GM10266 (cell line): ENCODE measurements around the gene TLDC2.
"Not testable (repeated sequence)": the region's sequence is repeated elsewhere in the genome, so short reads cannot be mapped to it uniquely, and the experiment has no call there.

Experiments used
- DNase-seq: peaks from one replicate; pipeline ENCODE4 v3.0.0; 2012; ENCODE audit errors: extremely low spot score
- CTCF ChIP-seq: IDR thresholded peaks from 2 replicates; pipeline ENCODE4 v1.5.1; 2012; ENCODE audit warnings: mild to moderate bottlenecking, low read depth; ENCODE audit not compliant: control insufficient read depth, insufficient read depth; ENCODE audit errors: missing control alignments

The TLDC2 gene

GRCh38 chr20:36932476-36933426, 56.8 kb downstream of the TLDC2 start:
- no peak for DNase-seq
- no peak for TF ChIP-seq CTCF

GRCh38 chr20:36933571-36933970, 57.6 kb downstream of the TLDC2 start:
- not testable (repeated sequence) for DNase-seq

GRCh38 chr20:36936341-36936740, 60.4 kb downstream of the TLDC2 start:
- TF ChIP-seq CTCF = no peak
- DNase-seq = no peak

DNA sequence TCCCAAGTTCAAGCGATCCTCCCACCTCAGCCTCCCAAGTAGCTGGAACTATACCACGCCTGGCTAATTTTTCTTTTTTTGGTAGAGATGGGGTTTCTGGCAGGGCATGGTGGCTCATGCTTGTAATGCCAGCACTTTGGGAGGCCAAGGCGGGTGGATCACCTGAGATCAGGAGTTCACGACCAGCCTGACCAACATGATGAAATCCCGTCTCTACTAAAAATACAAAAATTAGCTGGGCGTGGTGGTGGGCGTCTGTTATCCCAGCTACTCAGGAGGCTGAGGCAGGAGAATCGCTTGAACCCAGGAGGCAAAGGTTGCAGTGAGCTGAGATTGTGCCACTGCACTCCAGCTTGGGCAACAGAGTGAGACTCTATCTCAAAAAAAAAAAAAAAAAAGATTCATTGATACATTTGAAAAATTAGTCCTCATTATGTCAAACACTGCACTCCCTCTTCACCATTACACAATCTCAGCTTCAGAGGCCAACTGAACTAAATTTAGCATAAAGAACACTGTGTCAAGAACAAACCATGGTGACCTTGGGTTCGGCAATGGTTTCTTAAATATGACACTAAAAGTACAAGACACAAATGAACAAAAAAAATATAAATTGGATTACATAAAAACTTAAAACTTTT, 60.9 kb downstream of the TLDC2 start:
- not testable (repeated sequence) for DNase-seq

DNA sequence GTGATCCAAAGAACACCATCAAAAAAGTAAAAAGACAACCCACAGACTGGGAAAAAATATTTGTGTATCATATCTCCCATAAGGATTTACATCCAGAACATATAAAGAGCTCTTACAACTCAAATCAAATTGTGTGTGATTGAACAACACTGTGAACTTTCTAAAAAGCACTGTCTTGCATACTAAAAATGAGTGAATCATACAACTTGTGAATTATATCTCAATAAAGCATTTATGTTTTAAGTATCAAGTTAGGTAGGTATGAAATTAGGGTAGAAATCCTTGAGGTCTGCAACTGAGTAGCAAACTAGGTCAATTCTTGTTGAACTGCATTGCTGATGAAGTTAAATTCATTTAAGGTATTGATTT, 61.4 kb downstream of the TLDC2 start:
- TF ChIP-seq CTCF = no peak
- no peak for DNase-seq

- TF ChIP-seq CTCF = no peak
- no peak for DNase-seq
Observed at GRCh38 chr20:36941401-36941835, 65.5 kb downstream of the TLDC2 start.
